ENCODE data around the gene CDCA5.
A peak's percentile ranks its signal among the peaks of the same experiment; 100 is the strongest.

The CDCA5 gene

GRCh38 chr11:65053827-65054508, 29.9 kb downstream of the CDCA5 start:
- Histone ChIP-seq H3K27ac (no peak overlapping the region), H3K27me3 (replicated peaks) (no peaks in the 10 kb centered on the region), H3K4me3 (ENCODE audit: low read depth, low read length) (no peak overlapping the region), H3K36me3 (replicated peaks) (no peaks in the 10 kb centered on the region)
- no peak for DNase-seq
- TF ChIP-seq, protein P1, sequence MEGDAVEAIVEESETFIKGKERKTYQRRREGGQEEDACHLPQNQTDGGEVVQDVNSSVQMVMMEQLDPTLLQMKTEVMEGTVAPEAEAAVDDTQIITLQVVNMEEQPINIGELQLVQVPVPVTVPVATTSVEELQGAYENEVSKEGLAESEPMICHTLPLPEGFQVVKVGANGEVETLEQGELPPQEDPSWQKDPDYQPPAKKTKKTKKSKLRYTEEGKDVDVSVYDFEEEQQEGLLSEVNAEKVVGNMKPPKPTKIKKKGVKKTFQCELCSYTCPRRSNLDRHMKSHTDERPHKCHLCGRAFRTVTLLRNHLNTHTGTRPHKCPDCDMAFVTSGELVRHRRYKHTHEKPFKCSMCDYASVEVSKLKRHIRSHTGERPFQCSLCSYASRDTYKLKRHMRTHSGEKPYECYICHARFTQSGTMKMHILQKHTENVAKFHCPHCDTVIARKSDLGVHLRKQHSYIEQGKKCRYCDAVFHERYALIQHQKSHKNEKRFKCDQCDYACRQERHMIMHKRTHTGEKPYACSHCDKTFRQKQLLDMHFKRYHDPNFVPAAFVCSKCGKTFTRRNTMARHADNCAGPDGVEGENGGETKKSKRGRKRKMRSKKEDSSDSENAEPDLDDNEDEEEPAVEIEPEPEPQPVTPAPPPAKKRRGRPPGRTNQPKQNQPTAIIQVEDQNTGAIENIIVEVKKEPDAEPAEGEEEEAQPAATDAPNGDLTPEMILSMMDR (IDR thresholded peaks at IDR 0.05; ENCODE audit: low read depth, low read length, missing control alignments) = no peak
- in situ Hi-C loops (cut with HindIII; ENCODE audit: low pct_ligation_motif_present, low sequenced_read_pairs) = no loop called here

- no peak for DNase-seq
- in situ Hi-C loops (cut with HindIII; ENCODE audit: low pct_ligation_motif_present, low sequenced_read_pairs) = no loop called here
- Histone ChIP-seq H3K4me3 (ENCODE audit: low read depth, low read length) (no peak overlapping the region), H3K27ac (no peak overlapping the region), H3K36me3 (replicated peaks) (no peaks in the 10 kb centered on the region), H3K27me3 (replicated peaks) (no peaks in the 10 kb centered on the region)
- TF ChIP-seq, protein P1 (IDR thresholded peaks at IDR 0.05; ENCODE audit: low read depth, low read length, missing control alignments) = no peak
Observed at GRCh38 chr11:65051398-65051858, 32.4 kb downstream of the CDCA5 start.

DNA sequence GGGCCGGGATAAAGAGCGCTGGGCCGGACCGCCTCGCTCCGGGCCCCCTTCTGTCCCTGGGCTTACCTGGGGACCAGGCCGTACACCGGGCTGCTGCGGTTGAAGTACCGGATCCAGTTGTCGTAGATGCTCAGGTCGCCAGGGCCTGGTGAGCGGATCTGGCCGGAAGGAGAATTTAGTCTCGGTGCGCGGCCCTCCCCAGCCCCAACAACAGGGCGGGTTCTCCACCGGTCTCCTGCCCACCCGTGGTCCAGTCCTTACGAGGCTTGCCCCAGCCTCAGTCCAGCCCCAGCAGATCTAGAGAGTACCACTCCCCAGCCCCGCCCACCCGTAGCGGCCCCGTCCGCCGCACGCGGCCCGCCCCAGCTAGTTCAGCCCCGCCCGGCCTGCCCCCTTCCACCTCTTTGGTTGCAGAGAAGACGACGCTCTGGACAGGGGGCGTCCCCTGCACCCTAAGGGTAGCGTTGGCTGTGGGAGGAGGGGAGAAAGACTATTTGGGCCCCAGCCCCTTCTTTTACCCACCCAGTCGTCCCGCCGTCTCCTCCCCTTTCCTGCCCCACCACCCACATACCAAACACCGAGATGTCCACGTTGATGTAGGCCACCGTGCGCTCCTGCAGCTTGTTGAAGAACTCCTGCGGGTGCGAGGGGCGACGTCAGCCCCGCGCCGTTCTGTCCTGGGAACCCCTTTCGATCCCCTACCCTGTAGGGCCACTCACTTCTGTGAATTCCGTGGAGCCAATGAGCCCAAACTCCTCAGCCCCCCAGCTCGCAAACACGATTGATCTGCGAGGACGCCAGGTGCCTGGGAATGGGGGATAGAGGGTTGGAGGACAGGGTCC, 36.0 kb downstream of the CDCA5 start:
- TF ChIP-seq, protein P1 (IDR thresholded peaks at IDR 0.05; ENCODE audit: low read depth, low read length, missing control alignments) = no peak
- H3K27me3 ChIP-seq (replicated peaks) = no peaks in the 10 kb centered on the region
- H3K27ac ChIP-seq = no peak overlapping the region
- in situ Hi-C loops (cut with HindIII; ENCODE audit: low pct_ligation_motif_present, low sequenced_read_pairs) = no loop called here
- DNase-seq = no peak
- H3K36me3 ChIP-seq (replicated peaks) = peaks cover 3% of the 10 kb centered on the region
- peak overlapping the region; percentile 55 for H3K4me3 ChIP-seq (ENCODE audit: low read depth, low read length)

DNA sequence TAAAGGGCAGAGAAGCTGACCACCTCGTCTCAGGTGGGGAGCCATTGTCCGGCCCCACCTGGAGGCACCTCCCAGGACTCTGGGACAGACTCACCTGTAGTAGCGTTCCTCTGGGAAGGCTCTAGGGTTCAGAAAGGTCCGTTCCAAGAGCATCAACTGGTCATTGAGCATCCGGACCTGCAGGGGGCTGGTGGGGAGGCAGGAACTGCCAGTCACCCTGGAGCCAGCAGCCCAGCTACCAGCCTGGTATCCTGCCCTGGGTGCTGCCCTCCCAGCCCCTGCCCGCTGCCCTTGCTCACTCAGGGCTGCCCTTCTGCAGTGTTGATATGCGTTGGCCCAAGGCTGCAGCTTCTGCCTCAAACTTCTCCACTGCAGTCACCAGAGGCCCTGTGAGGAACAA, 38.1 kb downstream of the CDCA5 start:
- TF ChIP-seq, protein P1 (IDR thresholded peaks at IDR 0.05; ENCODE audit: low read depth, low read length, missing control alignments) = no peak
- in situ Hi-C loops (cut with HindIII; ENCODE audit: low pct_ligation_motif_present, low sequenced_read_pairs) = no loop called here
- Histone ChIP-seq H3K36me3 (replicated peaks) (peaks cover 3% of the 10 kb centered on the region), H3K4me3 (ENCODE audit: low read depth, low read length) (no peak overlapping the region), H3K27ac (no peak overlapping the region), H3K27me3 (replicated peaks) (no peaks in the 10 kb centered on the region)
- DNase-seq = no peak

GRCh38 chr11:65045061-65045460, 38.8 kb downstream of the CDCA5 start:
- no peak overlapping the region for H3K4me3 ChIP-seq (ENCODE audit: low read depth, low read length)
- no peak for DNase-seq
- H3K36me3 ChIP-seq (replicated peaks) = peaks cover 3% of the 10 kb centered on the region
- no peak overlapping the region for H3K27ac ChIP-seq
- in situ Hi-C loops (cut with HindIII; ENCODE audit: low pct_ligation_motif_present, low sequenced_read_pairs) = no loop called here
- H3K27me3 ChIP-seq (replicated peaks) = no peaks in the 10 kb centered on the region
- TF ChIP-seq, protein P1 (IDR thresholded peaks at IDR 0.05; ENCODE audit: low read depth, low read length, missing control alignments) = no peak

Data from brain microvascular endothelial cell (primary cell).